Sciatic nerve (tissue), 2 donors: ENCODE measurements around the gene SMAD2. TPM values are rescaled to one million over a fixed set of nuclear protein-coding genes. Genes with fewer than 3 reads are reported as not detected.
A peak's percentile ranks its signal among the peaks of the same experiment; 100 is the strongest.

Experiments
- ATAC-seq: fragments of 200-7000 bp; cut with Tn5 transposase; one replicate; pipeline ENCODE4 v1.9.1; 2020; ENCODE audit warnings: mild to moderate bottlenecking, moderate library complexity
- DNase-seq: peaks from one replicate; pipeline ENCODE4 v3.0.0-alpha.2; 2020; ENCODE audit warnings: low spot score
- intact Hi-C: fragments of 100-400 bp; cut with DNase I; formaldehyde crosslinking; loops from one replicate; pipeline ENCODE4 v1.14.2; 2022
- total RNA-seq: library from RNA; stranded (reverse); fragmentation: NEBNext Ultra II Directional; extraction: Animal tissue kit (Norgen Biotek cat#: 25700); gene quantifications from one replicate; pipeline ENCODE4 v1.2.1, GENCODE V29; 2021
- donor health status: DM: no; HTN: no; CAD: no.
- donor health status: DM: no; HTN: no; CAD: no.

Gene SMAD2
- total RNA-seq, 1 donor from 2014 or later = 170 TPM

GRCh38 chr18:47935321-47936055, 5.0 kb upstream of the SMAD2 start:
- DNase-seq (no peak), ATAC-seq (no peak)
- intact Hi-C loops = no loop called here

GRCh38 chr18:47932603-47933002, 2.1 kb upstream of the SMAD2 start:
- DNase-seq (no peak), ATAC-seq (no peak)
- intact Hi-C loops = no loop called here

GRCh38 chr18:47932190-47932589, 1.7 kb upstream of the SMAD2 start:
- ATAC-seq (no peak), DNase-seq (no peak)
- intact Hi-C loops = no loop called here

GRCh38 chr18:47931718-47932103, 1.3 kb upstream of the SMAD2 start:
- DNase-seq (no peak), ATAC-seq (peak; percentile 4)
- intact Hi-C loops = no loop called here

GRCh38 chr18:47930931-47931717, 665 bp upstream of the SMAD2 start:
- peak; percentile 96 for ATAC-seq
- peak; percentile 98 for DNase-seq
- intact Hi-C loops = no loop called here

- ATAC-seq = no peak
- intact Hi-C loops = no loop called here
- no peak for DNase-seq
These were observed 719 bp downstream of the SMAD2 start for GRCh38 chr18:47929681-47930198.

GRCh38 chr18:47928466-47928865, 2.0 kb downstream of the SMAD2 start:
- intact Hi-C loops = no loop called here
- ATAC-seq (no peak), DNase-seq (no peak)

- intact Hi-C loops = no loop called here
- ATAC-seq (no peak), DNase-seq (no peak)
These were observed 4.2 kb downstream of the SMAD2 start for GRCh38 chr18:47926101-47926850.

GRCh38 chr18:47919916-47920315, 10.5 kb downstream of the SMAD2 start:
- intact Hi-C loops = no loop called here
- ATAC-seq = no peak

GRCh38 chr18:47917923-47918610, 12.4 kb downstream of the SMAD2 start:
- DNase-seq (no peak), ATAC-seq (no peak)
- intact Hi-C loops = no loop called here

More at GRCh38 chr18:47919916-47920315, 10.5 kb downstream of the SMAD2 start:
- no peak for DNase-seq

- intact Hi-C loops = no loop called here
- ATAC-seq (no peak), DNase-seq (no peak)
These were observed 14.5 kb downstream of the SMAD2 start for GRCh38 chr18:47915930-47916329.

- no peak for DNase-seq
- intact Hi-C loops = no loop called here
- ATAC-seq = no peak
These were observed 15.2 kb downstream of the SMAD2 start for GRCh38 chr18:47915229-47915628.

GRCh38 chr18:47912794-47913585, 17.5 kb downstream of the SMAD2 start:
- intact Hi-C loops = no loop called here
- no peak for DNase-seq
- peak; percentile 64 for ATAC-seq

- DNase-seq = no peak
- ATAC-seq = peak; percentile 88
- intact Hi-C loops = no loop called here
These were observed 18.1 kb downstream of the SMAD2 start for GRCh38 chr18:47912343-47912742.

GRCh38 chr18:47911877-47912276, 18.6 kb downstream of the SMAD2 start:
- DNase-seq (no peak), ATAC-seq (peak; percentile 33)

GRCh38 chr18:47909484-47909883, 21.0 kb downstream of the SMAD2 start:
- ATAC-seq = no peak
- no peak for DNase-seq
- intact Hi-C loops = no loop called here

More at GRCh38 chr18:47911877-47912276, 18.6 kb downstream of the SMAD2 start:
- intact Hi-C loops = no loop called here

GRCh38 chr18:47908592-47908991, 21.9 kb downstream of the SMAD2 start:
- intact Hi-C loops = no loop called here
- DNase-seq (no peak), ATAC-seq (no peak)

- intact Hi-C loops = no loop called here
- ATAC-seq = no peak
- DNase-seq = no peak
These were observed 24.1 kb downstream of the SMAD2 start for GRCh38 chr18:47906408-47906807.
